Measurements from ENCODE around the gene CALML3.

DNA sequence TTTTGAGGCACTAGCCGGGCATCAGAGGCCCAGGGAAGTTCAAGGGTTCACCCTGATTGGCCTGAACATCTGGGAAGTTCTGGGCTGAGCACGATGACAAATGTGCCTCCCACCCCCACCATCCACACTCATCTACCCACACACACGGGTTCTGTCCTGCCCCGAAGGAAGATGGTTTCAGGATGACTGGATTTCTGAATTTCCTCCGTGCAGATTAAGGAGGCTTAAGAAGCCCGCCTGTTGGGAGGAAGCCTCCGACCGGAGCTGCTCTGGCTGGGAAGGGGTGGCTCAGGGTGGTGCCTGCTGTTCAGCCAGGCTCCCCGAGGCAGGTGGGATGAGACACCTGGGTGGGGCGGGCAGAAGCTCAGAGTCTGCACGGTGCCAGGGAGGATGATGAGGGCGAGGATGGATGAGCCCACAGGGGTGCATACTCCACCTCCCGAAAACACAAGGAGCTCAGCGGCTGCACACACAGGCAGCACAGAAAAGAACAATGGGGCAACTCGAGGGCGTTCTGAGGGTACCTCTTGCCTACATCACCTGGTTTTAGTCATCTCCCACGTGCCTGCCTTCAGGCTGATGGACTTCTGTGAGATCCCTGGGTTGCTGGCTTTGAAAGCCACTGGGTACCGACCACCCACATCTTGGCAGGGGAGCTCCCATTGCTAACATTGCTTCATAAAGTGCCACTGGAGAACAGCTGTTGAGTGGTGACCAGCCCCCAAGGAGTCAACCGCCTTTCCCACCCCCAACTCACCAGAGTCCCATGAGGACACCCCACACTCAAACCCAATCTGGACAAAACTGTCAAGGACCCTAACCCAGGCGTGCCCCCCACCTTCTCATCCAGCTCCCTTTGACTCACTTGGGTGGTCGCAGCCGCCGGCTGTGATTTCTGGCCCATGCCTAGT, 41.2 kb downstream of the CALML3 start:
- TF ChIP-seq, protein P1, sequence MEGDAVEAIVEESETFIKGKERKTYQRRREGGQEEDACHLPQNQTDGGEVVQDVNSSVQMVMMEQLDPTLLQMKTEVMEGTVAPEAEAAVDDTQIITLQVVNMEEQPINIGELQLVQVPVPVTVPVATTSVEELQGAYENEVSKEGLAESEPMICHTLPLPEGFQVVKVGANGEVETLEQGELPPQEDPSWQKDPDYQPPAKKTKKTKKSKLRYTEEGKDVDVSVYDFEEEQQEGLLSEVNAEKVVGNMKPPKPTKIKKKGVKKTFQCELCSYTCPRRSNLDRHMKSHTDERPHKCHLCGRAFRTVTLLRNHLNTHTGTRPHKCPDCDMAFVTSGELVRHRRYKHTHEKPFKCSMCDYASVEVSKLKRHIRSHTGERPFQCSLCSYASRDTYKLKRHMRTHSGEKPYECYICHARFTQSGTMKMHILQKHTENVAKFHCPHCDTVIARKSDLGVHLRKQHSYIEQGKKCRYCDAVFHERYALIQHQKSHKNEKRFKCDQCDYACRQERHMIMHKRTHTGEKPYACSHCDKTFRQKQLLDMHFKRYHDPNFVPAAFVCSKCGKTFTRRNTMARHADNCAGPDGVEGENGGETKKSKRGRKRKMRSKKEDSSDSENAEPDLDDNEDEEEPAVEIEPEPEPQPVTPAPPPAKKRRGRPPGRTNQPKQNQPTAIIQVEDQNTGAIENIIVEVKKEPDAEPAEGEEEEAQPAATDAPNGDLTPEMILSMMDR (IDR thresholded peaks at IDR 0.05; ENCODE audit: control extremely low read depth in 1 of 3, insufficient read depth in 1 of 3, low read depth in 1 of 3, low read length in 3 of 3) = no peak
- no peak for TF ChIP-seq RAD21 (IDR thresholded peaks at IDR 0.05 in 1 of 2, conservative IDR thresholded peaks at IDR 0.05 in 1 of 2; ENCODE audit: low read depth in 2 of 2, low read length in 2 of 2)

Measured in H1 (cell line).